Mesothelial cell of epicardium (in vitro differentiated cells): Measurements from ENCODE around the gene ELAPOR1. TPM values are rescaled to one million over a fixed set of nuclear protein-coding genes. Genes with fewer than 3 reads are reported as not detected.

Experiments
- DNase-seq, 2 experiments: peaks; one replicate each; pipeline ENCODE4 v3.0.0; 2021; ENCODE audit warnings: low spot score in 2 of 2; ENCODE audit not compliant: unreplicated experiment in 2 of 2
- H3K27ac Mint-ChIP-seq: 2 replicates; pipeline ENCODE4 v1.8.0; 2021; ENCODE audit warnings: mixed read lengths
- H3K27me3 Mint-ChIP-seq: 2 replicates; pipeline ENCODE4 v1.8.0; 2021; ENCODE audit warnings: low read depth, mixed read lengths
- H3K36me3 Mint-ChIP-seq: 2 replicates; pipeline ENCODE4 v1.8.0; 2021; ENCODE audit warnings: mixed read lengths
- H3K4me1 Mint-ChIP-seq: 2 replicates; pipeline ENCODE4 v1.8.0; 2021; ENCODE audit warnings: mixed read lengths
- H3K4me3 Mint-ChIP-seq: 2 replicates; pipeline ENCODE4 v1.8.0; 2021; ENCODE audit warnings: mild to moderate bottlenecking, moderate library complexity, mixed read lengths
- H3K9me3 Mint-ChIP-seq: 2 replicates; pipeline ENCODE4 v1.8.0; 2021; ENCODE audit warnings: mixed read lengths
- CTCF ChIP-seq: fragments of 200-600 bp; sonication (generic); IDR thresholded peaks from one replicate; pipeline ENCODE4 v1.5.0; 2021; ENCODE audit warnings: antibody characterized with exemption; ENCODE audit not compliant: unreplicated experiment
- total RNA-seq: library from RNA; stranded (reverse); gene quantifications from 3 replicates; pipeline ENCODE4 v1.2.1, GENCODE V29; 2021

Gene ELAPOR1
- total RNA-seq, 1 donor from 2014 or later, result 0.80 TPM

GRCh38 chr1:109116286-109116685, 2.4 kb downstream of the ELAPOR1 start:
- no peaks in the 10 kb centered on the region for H3K36me3 Mint-ChIP-seq

GRCh38 chr1:109118089-109118488, 4.2 kb downstream of the ELAPOR1 start:
- Mint-ChIP-seq H3K27me3 (peaks cover 61% of the 10 kb centered on the region), H3K9me3 (no peaks in the 10 kb centered on the region), H3K4me3 (no peak overlapping the region), H3K27ac (no peak overlapping the region), H3K4me1 (peaks cover 9% of the 10 kb centered on the region), H3K36me3 (no peaks in the 10 kb centered on the region)
- no peak for TF ChIP-seq CTCF
- DNase-seq, result no peak

More at GRCh38 chr1:109116286-109116685, 2.4 kb downstream of the ELAPOR1 start:
- H3K4me3 Mint-ChIP-seq, result no peak overlapping the region
- no peaks in the 10 kb centered on the region for H3K9me3 Mint-ChIP-seq
- no peak for TF ChIP-seq CTCF
- H3K27ac Mint-ChIP-seq, result no peak overlapping the region
- peaks cover 13% of the 10 kb centered on the region for H3K4me1 Mint-ChIP-seq
- peaks cover 77% of the 10 kb centered on the region for H3K27me3 Mint-ChIP-seq
- DNase-seq, result no peak

- no peaks in the 10 kb centered on the region for H3K9me3 Mint-ChIP-seq
- TF ChIP-seq CTCF, result no peak
Measured at GRCh38 chr1:109120356-109120755, 6.4 kb downstream of the ELAPOR1 start.

GRCh38 chr1:109131059-109131458, 17.1 kb downstream of the ELAPOR1 start:
- H3K4me3 Mint-ChIP-seq, result no peak overlapping the region
- no peak overlapping the region for H3K27ac Mint-ChIP-seq
- H3K36me3 Mint-ChIP-seq, result no peaks in the 10 kb centered on the region
- H3K4me1 Mint-ChIP-seq, result no peaks in the 10 kb centered on the region
- H3K27me3 Mint-ChIP-seq, result no peaks in the 10 kb centered on the region
- DNase-seq, result no peak
- no peak for TF ChIP-seq CTCF
- no peaks in the 10 kb centered on the region for H3K9me3 Mint-ChIP-seq

More at GRCh38 chr1:109120356-109120755, 6.4 kb downstream of the ELAPOR1 start:
- no peak for DNase-seq
- Mint-ChIP-seq H3K36me3 (no peaks in the 10 kb centered on the region), H3K27me3 (peaks cover 42% of the 10 kb centered on the region), H3K27ac (no peak overlapping the region), H3K4me3 (no peak overlapping the region), H3K4me1 (no peaks in the 10 kb centered on the region)

GRCh38 chr1:109131800-109132199, 17.9 kb downstream of the ELAPOR1 start:
- Mint-ChIP-seq H3K9me3 (no peaks in the 10 kb centered on the region), H3K4me3 (no peak overlapping the region), H3K27ac (no peak overlapping the region), H3K4me1 (no peaks in the 10 kb centered on the region), H3K36me3 (no peaks in the 10 kb centered on the region), H3K27me3 (no peaks in the 10 kb centered on the region)
- TF ChIP-seq CTCF, result no peak
- no peak for DNase-seq
